GM23248 (cell line): Measurements from ENCODE around the gene PPP2R2B. TPM values are rescaled to one million over a fixed set of nuclear protein-coding genes. Genes with fewer than 3 reads are reported as not detected.

ENCODE experiments used
- DNase-seq: peaks from one replicate; pipeline ENCODE4 v3.0.0-alpha.2; 2015
- H2AFZ ChIP-seq: fragments of 200-600 bp; sonication (generic); 2 replicates; pipeline ENCODE4 v1.6.1; 2016; ENCODE audit warnings: antibody characterized with exemption
- H3F3A ChIP-seq: fragments of 200-600 bp; sonication (generic); 2 replicates; pipeline ENCODE4 v1.6.1; 2016; ENCODE audit warnings: mild to moderate bottlenecking, antibody characterized with exemption, mixed run types; ENCODE audit not compliant: insufficient read depth
- H3K27ac ChIP-seq: fragments of 200-600 bp; sonication (generic); 2 replicates; pipeline ENCODE4 v1.5.1; 2016; ENCODE audit warnings: mild to moderate bottlenecking
- H3K27me3 ChIP-seq: fragments of 200-600 bp; sonication (generic); replicated peaks from 2 replicates; pipeline ENCODE4 v1.6.1; 2016; ENCODE audit warnings: mild to moderate bottlenecking; ENCODE audit not compliant: insufficient read depth
- H3K36me3 ChIP-seq: fragments of 200-600 bp; sonication (generic); 2 replicates; pipeline ENCODE4 v1.6.1; 2016; ENCODE audit warnings: low read depth, mild to moderate bottlenecking
- H3K4me1 ChIP-seq: fragments of 200-600 bp; sonication (generic); 2 replicates; pipeline ENCODE4 v1.6.1; 2016; ENCODE audit warnings: mild to moderate bottlenecking; ENCODE audit not compliant: insufficient read depth
- H3K4me2 ChIP-seq: fragments of 200-600 bp; sonication (generic); one replicate; pipeline ENCODE4 v1.6.1; 2016; ENCODE audit warnings: mild to moderate bottlenecking; ENCODE audit not compliant: unreplicated experiment
- H3K4me3 ChIP-seq: fragments of 200-600 bp; sonication (generic); 2 replicates; pipeline ENCODE4 v1.5.1; 2016; ENCODE audit warnings: mild to moderate bottlenecking
- H3K79me2 ChIP-seq: fragments of 200-600 bp; sonication (generic); 2 replicates; pipeline ENCODE4 v1.6.1; 2016; ENCODE audit warnings: mild to moderate bottlenecking; ENCODE audit not compliant: insufficient read depth
- H3K9ac ChIP-seq: fragments of 200-600 bp; sonication (generic); 2 replicates; pipeline ENCODE4 v1.6.1; 2016; ENCODE audit warnings: mild to moderate bottlenecking
- H3K9me2 ChIP-seq: fragments of 200-600 bp; sonication (generic); 2 replicates; pipeline ENCODE4 v1.6.1; 2016; ENCODE audit warnings: mixed run types, mild to moderate bottlenecking, moderate library complexity; ENCODE audit not compliant: insufficient read depth
- H3K9me3 ChIP-seq: fragments of 200-600 bp; sonication (generic); one replicate; pipeline ENCODE4 v1.6.1; 2017; ENCODE audit warnings: low read depth
- H4K20me1 ChIP-seq: fragments of 200-600 bp; sonication (generic); 2 replicates; pipeline ENCODE4 v1.6.0; 2016; ENCODE audit not compliant: insufficient read depth
- EZH2 ChIP-seq: fragments of 200-600 bp; sonication (generic); IDR thresholded peaks from 2 replicates; pipeline ENCODE4 v1.6.1; 2018; ENCODE audit warnings: antibody characterized with exemption, mild to moderate bottlenecking; ENCODE audit not compliant: insufficient read depth, poor library complexity, severe bottlenecking
- EZH2phosphoT487 ChIP-seq: fragments of 200-600 bp; sonication (generic); IDR thresholded peaks from 2 replicates; pipeline ENCODE4 v1.6.1; 2018; ENCODE audit warnings: antibody characterized with exemption, moderate library complexity, mild to moderate bottlenecking, low read depth; ENCODE audit not compliant: insufficient read depth
- WGBS, 2 experiments: methylation state at CpG; one replicate each; pipeline ENCODE4 v1.1.6; 2015 to 2017; ENCODE audit warnings: low lambda C conversion rate in 2 of 2, low coverage in 1 of 2; ENCODE audit errors: missing lambda C conversion rate in 2 of 2; 5-methylcytosine and 5-hydroxymethylcytosine counted together
- in situ Hi-C: fragments of 300-500 bp; cut with MboI; formaldehyde crosslinking; loops from 2 replicates; pipeline ENCODE4 v1.15.0; 2020
- polyA plus RNA-seq: library from polyadenylated mRNA; unstranded; fragments of >200 nt; fragmentation: Nextera tagmentation; extraction: Ambion mirVana; gene quantifications from 2 replicates; pipeline ENCODE4 v1.2.1, GENCODE V29; 2016
- total RNA-seq: library from RNA; depleted of rRNA; stranded (reverse); fragments of >200 nt; shearing (Covaris generic); gene quantifications from 2 replicates; pipeline ENCODE4 v1.2.3, GENCODE V29; 2014

PPP2R2B gene
- total and polyA plus RNA-seq, 2 experiments from 2014 or later = 0.11 to 0.28 TPM

- Histone ChIP-seq H3K36me3 (no peaks in the 10 kb centered on the region), H2AFZ (no peak overlapping the region), H3K4me2 (no peak overlapping the region), H3K27me3 (no peaks in the 10 kb centered on the region), H3K9me3 (no peaks in the 10 kb centered on the region), H3F3A (no peaks in the 10 kb centered on the region), H3K27ac (no peak overlapping the region), H3K9me2 (no peaks in the 10 kb centered on the region), H3K4me3 (no peak overlapping the region), H3K9ac (no peak overlapping the region), H3K79me2 (no peaks in the 10 kb centered on the region), H4K20me1 (no peaks in the 10 kb centered on the region), H3K4me1 (no peaks in the 10 kb centered on the region)
- 52 to 57% methylated on average over 2 of the region's 2 CpGs for WGBS, 2 experiments
- in situ Hi-C loops = no loop called here
- no peak for DNase-seq
- TF ChIP-seq EZH2phosphoT487 = no peak
- no peak for TF ChIP-seq EZH2
These were observed 122.8 kb downstream of the PPP2R2B start for GRCh38 chr5:146755793-146756192.

- Histone ChIP-seq H3K4me2 (no peak overlapping the region), H3K27ac (no peak overlapping the region), H3K36me3 (no peaks in the 10 kb centered on the region), H3K9me3 (no peaks in the 10 kb centered on the region), H3K4me1 (no peaks in the 10 kb centered on the region), H3K4me3 (no peak overlapping the region), H3K9me2 (no peaks in the 10 kb centered on the region), H4K20me1 (no peaks in the 10 kb centered on the region), H3K79me2 (no peaks in the 10 kb centered on the region), H3F3A (no peaks in the 10 kb centered on the region), H3K9ac (no peak overlapping the region), H3K27me3 (no peaks in the 10 kb centered on the region), H2AFZ (no peak overlapping the region)
- no peak for TF ChIP-seq EZH2
- no peak for TF ChIP-seq EZH2phosphoT487
- in situ Hi-C loops = no loop called here
- DNase-seq = no peak
These were observed 123.9 kb downstream of the PPP2R2B start for GRCh38 chr5:146754621-146755020.

- DNase-seq = no peak
- 54 to 56% methylated on average over 2 of the region's 2 CpGs for WGBS, 2 experiments
- H3K4me2 ChIP-seq = no peak overlapping the region
- in situ Hi-C loops = no loop called here
- H3K27ac ChIP-seq = no peak overlapping the region
- TF ChIP-seq EZH2 (no peak), EZH2phosphoT487 (no peak)
- H3K9me2 ChIP-seq = no peaks in the 10 kb centered on the region
- H3K9ac ChIP-seq = no peak overlapping the region
- no peaks in the 10 kb centered on the region for H4K20me1 ChIP-seq
- no peaks in the 10 kb centered on the region for H3K79me2 ChIP-seq
- no peak overlapping the region for H2AFZ ChIP-seq
- no peaks in the 10 kb centered on the region for H3F3A ChIP-seq
- no peak overlapping the region for H3K4me3 ChIP-seq
- no peaks in the 10 kb centered on the region for H3K36me3 ChIP-seq
- no peaks in the 10 kb centered on the region for H3K4me1 ChIP-seq
- H3K27me3 ChIP-seq = no peaks in the 10 kb centered on the region
- H3K9me3 ChIP-seq = no peaks in the 10 kb centered on the region
These were observed 124.9 kb downstream of the PPP2R2B start for GRCh38 chr5:146753641-146754040.

DNA sequence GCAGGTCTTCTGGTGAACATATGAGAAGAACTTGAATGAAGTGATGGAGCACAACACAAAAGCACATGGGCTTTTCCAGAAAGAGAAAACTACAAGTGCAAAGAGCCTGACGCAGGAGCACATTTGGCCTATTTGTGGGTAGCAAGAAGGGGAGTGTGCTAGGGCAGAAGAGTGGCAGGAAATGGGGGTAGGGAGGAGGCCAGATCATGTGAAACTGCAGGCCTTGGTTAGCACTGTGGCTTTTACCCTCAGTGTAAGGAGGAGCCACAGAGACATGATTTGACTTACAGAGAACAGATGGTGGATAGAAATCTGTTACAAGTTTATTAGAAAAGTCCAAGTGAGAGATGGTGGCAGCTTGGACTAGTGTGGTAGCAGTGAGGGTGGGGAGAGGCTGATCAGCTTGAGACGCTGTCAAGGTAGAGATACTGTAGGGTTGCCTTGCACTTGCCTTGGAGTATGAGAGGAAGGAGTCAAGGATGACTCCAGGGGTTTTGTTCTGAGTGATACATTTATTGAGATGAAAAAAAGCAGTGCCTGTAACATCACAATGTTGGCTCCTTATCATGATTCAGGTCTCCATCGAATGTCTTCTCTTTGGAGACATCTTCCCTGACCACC is 126.7 kb downstream of the PPP2R2B start:
- no peaks in the 10 kb centered on the region for H3K27me3 ChIP-seq
- no peaks in the 10 kb centered on the region for H3K9me2 ChIP-seq
- no peaks in the 10 kb centered on the region for H3K79me2 ChIP-seq
- H3K27ac ChIP-seq = no peak overlapping the region
- H2AFZ ChIP-seq = no peak overlapping the region
- TF ChIP-seq EZH2phosphoT487 (no peak), EZH2 (no peak)
- no peak for DNase-seq
- H3K9ac ChIP-seq = no peak overlapping the region
- no peaks in the 10 kb centered on the region for H3K4me1 ChIP-seq
- no peak overlapping the region for H3K4me2 ChIP-seq
- no peaks in the 10 kb centered on the region for H4K20me1 ChIP-seq
- 36 to 66% methylated on average over 3 of the region's 3 CpGs for WGBS, 2 experiments
- no peaks in the 10 kb centered on the region for H3K36me3 ChIP-seq
- no peaks in the 10 kb centered on the region for H3F3A ChIP-seq
- no peak overlapping the region for H3K4me3 ChIP-seq
- H3K9me3 ChIP-seq = no peaks in the 10 kb centered on the region
- in situ Hi-C loops = no loop called here

- no peaks in the 10 kb centered on the region for H3K4me1 ChIP-seq
- H3K9ac ChIP-seq = no peak overlapping the region
- no peaks in the 10 kb centered on the region for H3K36me3 ChIP-seq
- no peaks in the 10 kb centered on the region for H3K9me2 ChIP-seq
- no peak for DNase-seq
- H3K4me2 ChIP-seq = no peak overlapping the region
- no peaks in the 10 kb centered on the region for H3K9me3 ChIP-seq
- no peak overlapping the region for H3K4me3 ChIP-seq
- no peak overlapping the region for H2AFZ ChIP-seq
- in situ Hi-C loops = no loop called here
- no peak for TF ChIP-seq EZH2phosphoT487
- no peak for TF ChIP-seq EZH2
- no peaks in the 10 kb centered on the region for H3F3A ChIP-seq
- H3K79me2 ChIP-seq = no peaks in the 10 kb centered on the region
- H3K27me3 ChIP-seq = no peaks in the 10 kb centered on the region
- 59 to 65% methylated on average over 3 of the region's 3 CpGs for WGBS, 2 experiments
- H4K20me1 ChIP-seq = no peaks in the 10 kb centered on the region
- H3K27ac ChIP-seq = no peak overlapping the region
These were observed 127.5 kb downstream of the PPP2R2B start for GRCh38 chr5:146751054-146751453.
